Smooth muscle cell (in vitro differentiated cells): ENCODE results near the gene PIAS3. TPM values are rescaled to one million over a fixed set of nuclear protein-coding genes. Genes with fewer than 3 reads are reported as not detected.

Experiments used
- DNase-seq: peaks from one replicate; lab custom pipeline; 2025; ENCODE audit not compliant: unreplicated experiment; lab: John Stamatoyannopoulos, UW
- H2AFZ ChIP-seq: fragments of 200-600 bp; sonication (generic); 2 replicates; pipeline ENCODE4 v1.6.0; 2016; ENCODE audit warnings: antibody characterized with exemption, low read depth, mild to moderate bottlenecking
- H3F3A ChIP-seq: fragments of 200-600 bp; sonication (generic); 2 replicates; pipeline ENCODE4 v1.6.0; 2017; ENCODE audit warnings: antibody characterized with exemption, low read depth
- H3K27ac ChIP-seq: fragments of 200-600 bp; sonication (generic); 2 replicates; pipeline ENCODE4 v1.5.1; 2016; ENCODE audit warnings: low read depth, mild to moderate bottlenecking
- H3K27me3 ChIP-seq: fragments of 200-600 bp; sonication (generic); 2 replicates; pipeline ENCODE4 v1.6.1; 2016; ENCODE audit warnings: low read depth, mild to moderate bottlenecking
- H3K36me3 ChIP-seq: fragments of 200-600 bp; sonication (generic); 2 replicates; pipeline ENCODE4 v1.5.1; 2016; ENCODE audit warnings: low read depth
- H3K4me1 ChIP-seq: fragments of 200-600 bp; sonication (generic); 2 replicates; pipeline ENCODE4 v1.5.1; 2016; ENCODE audit warnings: low read depth
- H3K4me2 ChIP-seq: fragments of 200-600 bp; sonication (generic); 2 replicates; pipeline ENCODE4 v1.6.0; 2016; ENCODE audit warnings: mild to moderate bottlenecking
- H3K4me3 ChIP-seq: fragments of 200-600 bp; sonication (generic); 2 replicates; pipeline ENCODE4 v1.5.1; 2016; ENCODE audit warnings: mild to moderate bottlenecking
- H3K79me2 ChIP-seq: fragments of 200-600 bp; sonication (generic); 2 replicates; pipeline ENCODE4 v1.6.0; 2016; ENCODE audit warnings: low read depth, mild to moderate bottlenecking
- H3K9ac ChIP-seq: fragments of 200-600 bp; sonication (generic); 2 replicates; pipeline ENCODE4 v1.6.0; 2016; ENCODE audit warnings: low read depth
- H3K9me3 ChIP-seq: fragments of 200-600 bp; sonication (generic); replicated peaks from 2 replicates; pipeline ENCODE4 v1.5.1; 2016; ENCODE audit warnings: low read depth
- H4K20me1 ChIP-seq: fragments of 200-600 bp; sonication (generic); 2 replicates; pipeline ENCODE4 v1.6.0; 2016; ENCODE audit warnings: low read depth
- WGBS: methylation state at CpG from one replicate; pipeline ENCODE4 v1.1.7; 2016; ENCODE audit warnings: low lambda C conversion rate; 5-methylcytosine and 5-hydroxymethylcytosine counted together
- microRNA-seq: library from miRNA; unstranded; fragments of <30 nt; microRNA quantifications from one replicate; pipeline ENCODE4, GENCODE V29; 2016; ENCODE audit warnings: borderline number of aligned reads
- polyA plus RNA-seq: library from polyadenylated mRNA; unstranded; fragments of >200 nt; fragmentation: Nextera tagmentation; extraction: Ambion mirVana; gene quantifications from 2 replicates; pipeline ENCODE4 v1.2.1, GENCODE V29; 2016
- small RNA-seq: library from RNA; depleted of rRNA; stranded (forward); fragments of <200 nt; gene quantifications from one replicate; pipeline ENCODE3, GENCODE V24; 2014
- total RNA-seq: library from RNA; depleted of rRNA; stranded (reverse); fragments of >200 nt; gene quantifications from 2 replicates; pipeline ENCODE4 v1.2.3, GENCODE V29; 2014
- TF ChIP-seq, protein P1 (sequence below): fragments of 200-600 bp; sonication (generic); IDR thresholded peaks from 2 replicates; pipeline ENCODE4 v1.5.1; 2017; ENCODE audit warnings: borderline replicate concordance, mild to moderate bottlenecking, antibody characterized with exemption; ENCODE audit not compliant: insufficient read depth, poor library complexity, severe bottlenecking

The PIAS3 gene
- total and polyA plus RNA-seq, 2 experiments from 2014 or later: 39.2 to 57.6 TPM

DNA sequence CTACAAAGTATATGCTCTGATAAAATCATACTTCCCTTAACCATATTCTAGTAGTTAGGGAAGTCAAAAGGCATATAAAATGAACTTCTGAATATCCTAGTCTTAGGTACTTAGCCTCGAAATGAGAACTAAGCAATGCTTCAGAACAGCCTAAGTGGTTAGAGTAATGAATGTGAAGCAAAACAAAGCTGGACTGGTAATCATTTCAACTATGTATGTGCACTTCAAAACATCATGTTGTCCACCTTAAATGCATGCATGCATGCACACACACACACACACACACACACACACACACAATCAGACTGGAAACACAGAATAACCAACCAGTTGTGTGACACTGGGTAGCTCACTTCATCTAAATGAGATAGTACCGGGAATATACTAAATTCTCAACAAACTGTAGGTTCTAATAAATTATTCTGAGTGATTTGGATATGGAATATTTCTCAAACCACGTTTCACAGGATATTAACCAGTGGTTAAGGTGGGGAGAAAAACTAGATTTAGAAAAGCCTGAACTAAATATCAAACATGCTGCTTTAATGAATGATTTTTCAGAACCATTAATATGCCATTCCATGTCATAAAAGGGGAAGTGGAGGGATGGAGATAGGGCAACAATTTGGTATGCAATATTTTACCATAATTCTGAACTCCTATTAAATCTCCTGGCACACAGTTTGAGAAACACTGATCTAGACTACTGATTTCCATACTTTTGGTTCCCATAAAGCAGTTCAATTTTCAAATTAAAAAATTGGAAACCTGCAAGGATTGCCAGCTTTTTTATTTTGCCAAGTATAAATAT, 54.4 kb downstream of the PIAS3 start:
- Histone ChIP-seq H3K4me1 (peaks cover 15% of the 10 kb centered on the region), H3K9me3 (no peaks in the 10 kb centered on the region), H2AFZ (no peak overlapping the region), H3F3A (no peaks in the 10 kb centered on the region), H3K27me3 (no peaks in the 10 kb centered on the region), H3K9ac (no peak overlapping the region), H3K79me2 (peaks cover 87% of the 10 kb centered on the region), H3K27ac (peak overlapping the region; percentile 12), H3K36me3 (no peaks in the 10 kb centered on the region), H3K4me2 (no peak overlapping the region), H3K4me3 (no peak overlapping the region), H4K20me1 (peaks cover 97% of the 10 kb centered on the region)
- TF ChIP-seq, protein P1, sequence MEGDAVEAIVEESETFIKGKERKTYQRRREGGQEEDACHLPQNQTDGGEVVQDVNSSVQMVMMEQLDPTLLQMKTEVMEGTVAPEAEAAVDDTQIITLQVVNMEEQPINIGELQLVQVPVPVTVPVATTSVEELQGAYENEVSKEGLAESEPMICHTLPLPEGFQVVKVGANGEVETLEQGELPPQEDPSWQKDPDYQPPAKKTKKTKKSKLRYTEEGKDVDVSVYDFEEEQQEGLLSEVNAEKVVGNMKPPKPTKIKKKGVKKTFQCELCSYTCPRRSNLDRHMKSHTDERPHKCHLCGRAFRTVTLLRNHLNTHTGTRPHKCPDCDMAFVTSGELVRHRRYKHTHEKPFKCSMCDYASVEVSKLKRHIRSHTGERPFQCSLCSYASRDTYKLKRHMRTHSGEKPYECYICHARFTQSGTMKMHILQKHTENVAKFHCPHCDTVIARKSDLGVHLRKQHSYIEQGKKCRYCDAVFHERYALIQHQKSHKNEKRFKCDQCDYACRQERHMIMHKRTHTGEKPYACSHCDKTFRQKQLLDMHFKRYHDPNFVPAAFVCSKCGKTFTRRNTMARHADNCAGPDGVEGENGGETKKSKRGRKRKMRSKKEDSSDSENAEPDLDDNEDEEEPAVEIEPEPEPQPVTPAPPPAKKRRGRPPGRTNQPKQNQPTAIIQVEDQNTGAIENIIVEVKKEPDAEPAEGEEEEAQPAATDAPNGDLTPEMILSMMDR: no peak
- no peak for DNase-seq
- 89% methylated on average over 3 of the region's 3 CpGs for WGBS

DNA sequence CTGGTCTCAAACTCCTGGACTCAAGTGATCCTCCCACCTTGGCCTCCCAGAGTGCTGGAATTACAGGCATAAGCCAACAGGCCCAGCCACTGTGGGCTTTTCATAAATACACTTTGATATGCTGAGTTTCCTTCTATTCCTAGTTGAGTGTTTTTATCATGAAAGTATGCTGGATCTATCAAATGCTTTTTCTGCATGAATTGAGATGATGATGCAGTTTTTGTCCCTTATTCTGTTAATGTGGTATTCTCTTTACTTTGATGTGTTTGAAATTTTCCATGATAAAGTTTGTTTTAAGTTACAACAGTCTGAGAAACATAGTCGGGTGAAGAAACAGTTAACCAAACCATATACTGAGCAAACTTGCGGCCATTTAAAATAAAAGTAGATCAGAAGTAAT, 59.1 kb downstream of the PIAS3 start:
- Histone ChIP-seq H4K20me1 (peaks cover 52% of the 10 kb centered on the region), H3K27ac (no peak overlapping the region), H3K9me3 (peaks cover 12% of the 10 kb centered on the region), H2AFZ (no peak overlapping the region), H3K4me1 (peaks cover 10% of the 10 kb centered on the region), H3K79me2 (peaks cover 66% of the 10 kb centered on the region), H3K9ac (no peak overlapping the region), H3K36me3 (no peaks in the 10 kb centered on the region), H3K27me3 (no peaks in the 10 kb centered on the region), H3K4me2 (no peak overlapping the region), H3K4me3 (no peak overlapping the region), H3F3A (no peaks in the 10 kb centered on the region)
- DNase-seq: no peak
- WGBS: 98% methylated on average over 2 of the region's 2 CpGs
- TF ChIP-seq, protein P1: no peak

Small RNAs within 50 kb of the gene (microRNA-seq; reads per million reads assigned to microRNA genes)
- gene MIR6736: not detected

Small RNAs within 50 kb of the gene (small RNA-seq; reads per million reads assigned to genes)
- not detected for gene MIR6736

Other genes with a start within 250 kb of the PIAS3 start
- 1.5 TPM in 1 of 2 replicates, not detected in the other for gene PDZK1, start 151.7 kb downstream of the PIAS3 start, total RNA-seq
- 0.45 and 1.1 TPM in 2 replicates for gene PDZK1, start 151.7 kb downstream of the PIAS3 start, polyA plus RNA-seq
- 0.04 TPM in 1 of 2 replicates, not detected in the other for gene CD160, start 139.6 kb downstream of the PIAS3 start, total RNA-seq
- gene CD160, start 139.6 kb downstream of the PIAS3 start, polyA plus RNA-seq: 0.40 TPM in 1 of 2 replicates, not detected in the other
- gene RNF115, start 35.0 kb downstream of the PIAS3 start, total RNA-seq: 8.6 and 9.2 TPM in 2 replicates
- 4.2 and 4.5 TPM in 2 replicates for gene RNF115, start 35.0 kb downstream of the PIAS3 start, polyA plus RNA-seq
- gene POLR3C, start 34.9 kb downstream of the PIAS3 start, total RNA-seq: 22.6 and 31.6 TPM in 2 replicates
- 30.2 and 31.7 TPM in 2 replicates for gene POLR3C, start 34.9 kb downstream of the PIAS3 start, polyA plus RNA-seq
- 1.1 and 2.5 TPM in 2 replicates for gene NUDT17, start 13.5 kb downstream of the PIAS3 start, total RNA-seq
- 6.8 and 7.9 TPM in 2 replicates for gene NUDT17, start 13.5 kb downstream of the PIAS3 start, polyA plus RNA-seq
- 1.1 and 1.8 TPM in 2 replicates for gene ANKRD35, start 26.8 kb upstream of the PIAS3 start, total RNA-seq
- 1.5 and 1.7 TPM in 2 replicates for gene ANKRD35, start 26.8 kb upstream of the PIAS3 start, polyA plus RNA-seq
- gene ITGA10, start 51.0 kb upstream of the PIAS3 start, total RNA-seq: 0.27 and 0.40 TPM in 2 replicates
- gene ITGA10, start 51.0 kb upstream of the PIAS3 start, polyA plus RNA-seq: 0.14 and 0.45 TPM in 2 replicates
- gene PEX11B, start 59.6 kb upstream of the PIAS3 start, total RNA-seq: 22.8 and 34.3 TPM in 2 replicates
- gene PEX11B, start 59.6 kb upstream of the PIAS3 start, polyA plus RNA-seq: 23.6 and 28.5 TPM in 2 replicates
- 143 and 144 TPM in 2 replicates for gene RBM8A, start 68.4 kb upstream of the PIAS3 start, total RNA-seq
- 195 and 211 TPM in 2 replicates for gene RBM8A, start 68.4 kb upstream of the PIAS3 start, polyA plus RNA-seq
- 23.2 and 32.7 TPM in 2 replicates for gene LIX1L, start 98.9 kb upstream of the PIAS3 start, total RNA-seq
- 26.2 and 31.1 TPM in 2 replicates for gene LIX1L, start 98.9 kb upstream of the PIAS3 start, polyA plus RNA-seq
- gene ANKRD34A, start 105.5 kb upstream of the PIAS3 start, total RNA-seq: 0.36 and 0.49 TPM in 2 replicates
- 1.3 and 2.4 TPM in 2 replicates for gene ANKRD34A, start 105.5 kb upstream of the PIAS3 start, polyA plus RNA-seq
- gene POLR3GL, start 105.6 kb upstream of the PIAS3 start, total RNA-seq: 17.7 and 22.2 TPM in 2 replicates
- gene POLR3GL, start 105.6 kb upstream of the PIAS3 start, polyA plus RNA-seq: 26.4 and 33.6 TPM in 2 replicates
- 365 and 384 TPM in 2 replicates for gene TXNIP, start 137.5 kb upstream of the PIAS3 start, total RNA-seq
- gene TXNIP, start 137.5 kb upstream of the PIAS3 start, polyA plus RNA-seq: 197 and 206 TPM in 2 replicates
- not detected in 2 replicates for gene HJV, start 162.7 kb upstream of the PIAS3 start, total RNA-seq
- not detected in 2 replicates for gene HJV, start 162.7 kb upstream of the PIAS3 start, polyA plus RNA-seq